Fibroblast of skin of left quadriceps (primary cell): ENCODE measurements around the gene RFC4.

ENCODE experiments used
- DNase-seq, 2 experiments: peaks; one replicate each; pipeline ENCODE4 v3.0.0-alpha.2; 2013; ENCODE audit warnings: low read depth in 2 of 2

RFC4 gene

GRCh38 chr3:186743666-186744065 lies 62.6 kb downstream of the RFC4 start:
- DNase-seq = no peak

GRCh38 chr3:186742618-186743380 lies 63.5 kb downstream of the RFC4 start:
- DNase-seq = no peak
